Activated naive CD8-positive, alpha-beta T cell treated with anti-CD3 and anti-CD28 coated beads for 36 hours (primary cell): ENCODE measurements around the gene MAD1L1. TPM values are rescaled to one million over a fixed set of nuclear protein-coding genes. Genes with fewer than 3 reads are reported as not detected.
"Not testable (repeated sequence)": the region's sequence is repeated elsewhere in the genome, so short reads cannot be mapped to it uniquely, and the experiment has no call there.

ENCODE experiments used
- DNase-seq: peaks from one replicate; pipeline ENCODE4 v3.0.0; 2021
- H3K27ac Mint-ChIP-seq: one replicate; pipeline ENCODE4 v1.8.0; 2022; ENCODE audit warnings: mild to moderate bottlenecking, moderate library complexity, mixed read lengths
- H3K27me3 Mint-ChIP-seq: one replicate; pipeline ENCODE4 v1.8.0; 2022; ENCODE audit warnings: mild to moderate bottlenecking, mixed read lengths
- H3K36me3 Mint-ChIP-seq: one replicate; pipeline ENCODE4 v1.8.0; 2021; ENCODE audit warnings: mild to moderate bottlenecking, mixed read lengths
- H3K4me1 Mint-ChIP-seq: one replicate; pipeline ENCODE4 v1.8.0; 2021; ENCODE audit warnings: mixed read lengths
- H3K4me3 Mint-ChIP-seq: one replicate; pipeline ENCODE4 v1.8.0; 2022; ENCODE audit warnings: mild to moderate bottlenecking, moderate library complexity, mixed read lengths
- H3K9me3 Mint-ChIP-seq: one replicate; pipeline ENCODE4 v1.8.0; 2022; ENCODE audit warnings: mixed read lengths
- total RNA-seq, 2 experiments: library from RNA; stranded (reverse); gene quantifications; one replicate each; pipeline ENCODE4 v1.2.3, GENCODE V29; 2021

The MAD1L1 gene
- total RNA-seq, 2 experiments from 2014 or later: 36.5 to 37.8 TPM

- no peaks in the 10 kb centered on the region for H3K27me3 Mint-ChIP-seq
- no peak overlapping the region for H3K27ac Mint-ChIP-seq
- H3K9me3 Mint-ChIP-seq: peaks cover 4% of the 10 kb centered on the region
- peaks cover 8% of the 10 kb centered on the region for H3K36me3 Mint-ChIP-seq
- DNase-seq: no peak
- H3K4me3 Mint-ChIP-seq: no peak overlapping the region
- H3K4me1 Mint-ChIP-seq: peaks cover 2% of the 10 kb centered on the region
Measured at GRCh38 chr7:1865571-1866255, 367.0 kb downstream of the MAD1L1 start.

- H3K27ac Mint-ChIP-seq: no peak overlapping the region
- H3K9me3 Mint-ChIP-seq: no peaks in the 10 kb centered on the region
- DNase-seq: no peak
- peaks cover 2% of the 10 kb centered on the region for H3K4me1 Mint-ChIP-seq
- H3K27me3 Mint-ChIP-seq: no peaks in the 10 kb centered on the region
- H3K36me3 Mint-ChIP-seq: peaks cover 3% of the 10 kb centered on the region
- H3K4me3 Mint-ChIP-seq: no peak overlapping the region
Measured at GRCh38 chr7:1865000-1865555, 367.7 kb downstream of the MAD1L1 start.

- Mint-ChIP-seq H3K27me3 (no peaks in the 10 kb centered on the region), H3K4me3 (no peak overlapping the region), H3K9me3 (no peaks in the 10 kb centered on the region), H3K36me3 (no peaks in the 10 kb centered on the region), H3K27ac (no peak overlapping the region), H3K4me1 (peaks cover 2% of the 10 kb centered on the region)
- DNase-seq: no peak
Measured at GRCh38 chr7:1864161-1864940, 368.4 kb downstream of the MAD1L1 start.

- Mint-ChIP-seq H3K36me3 (no peaks in the 10 kb centered on the region), H3K4me1 (peaks cover 2% of the 10 kb centered on the region), H3K9me3 (no peaks in the 10 kb centered on the region), H3K27ac (no peak overlapping the region), H3K4me3 (no peak overlapping the region), H3K27me3 (no peaks in the 10 kb centered on the region)
- no peak for DNase-seq
Measured at GRCh38 chr7:1863091-1863900, 369.4 kb downstream of the MAD1L1 start.

GRCh38 chr7:1862560-1862959, 370.2 kb downstream of the MAD1L1 start:
- H3K9me3 Mint-ChIP-seq: no peaks in the 10 kb centered on the region
- H3K27me3 Mint-ChIP-seq: no peaks in the 10 kb centered on the region
- no peak for DNase-seq
- no peak overlapping the region for H3K4me3 Mint-ChIP-seq
- no peak overlapping the region for H3K27ac Mint-ChIP-seq
- peaks cover 2% of the 10 kb centered on the region for H3K4me1 Mint-ChIP-seq
- H3K36me3 Mint-ChIP-seq: no peaks in the 10 kb centered on the region

- H3K36me3 Mint-ChIP-seq: no peaks in the 10 kb centered on the region
- H3K27me3 Mint-ChIP-seq: no peaks in the 10 kb centered on the region
- no peak overlapping the region for H3K27ac Mint-ChIP-seq
- no peak overlapping the region for H3K4me3 Mint-ChIP-seq
- DNase-seq: no peak
- H3K4me1 Mint-ChIP-seq: peaks cover 2% of the 10 kb centered on the region
- H3K9me3 Mint-ChIP-seq: no peaks in the 10 kb centered on the region
Measured at GRCh38 chr7:1861799-1862458, 370.8 kb downstream of the MAD1L1 start.

- not testable (repeated sequence) for H3K27me3 Mint-ChIP-seq, H3K4me1 Mint-ChIP-seq, H3K27ac Mint-ChIP-seq, H3K4me3 Mint-ChIP-seq, DNase-seq, H3K9me3 Mint-ChIP-seq, H3K36me3 Mint-ChIP-seq
Measured at GRCh38 chr7:1860881-1861798, 371.6 kb downstream of the MAD1L1 start.

- peaks cover 17% of the 10 kb centered on the region for H3K4me1 Mint-ChIP-seq
Measured at GRCh38 chr7:1859266-1860035, 373.3 kb downstream of the MAD1L1 start.

GRCh38 chr7:1858435-1859265, 374.1 kb downstream of the MAD1L1 start:
- H3K4me1 Mint-ChIP-seq: peaks cover 17% of the 10 kb centered on the region
- H3K4me3 Mint-ChIP-seq: no peak overlapping the region
- DNase-seq: no peak
- no peaks in the 10 kb centered on the region for H3K9me3 Mint-ChIP-seq
- H3K36me3 Mint-ChIP-seq: no peaks in the 10 kb centered on the region
- no peaks in the 10 kb centered on the region for H3K27me3 Mint-ChIP-seq
- no peak overlapping the region for H3K27ac Mint-ChIP-seq

More at GRCh38 chr7:1859266-1860035, 373.3 kb downstream of the MAD1L1 start:
- H3K36me3 Mint-ChIP-seq: no peaks in the 10 kb centered on the region
- no peak for DNase-seq
- H3K27ac Mint-ChIP-seq: no peak overlapping the region
- no peaks in the 10 kb centered on the region for H3K27me3 Mint-ChIP-seq
- H3K9me3 Mint-ChIP-seq: no peaks in the 10 kb centered on the region
- H3K4me3 Mint-ChIP-seq: no peak overlapping the region

- Mint-ChIP-seq H3K27me3 (no peaks in the 10 kb centered on the region), H3K9me3 (no peaks in the 10 kb centered on the region), H3K36me3 (no peaks in the 10 kb centered on the region), H3K27ac (no peak overlapping the region), H3K4me1 (peaks cover 17% of the 10 kb centered on the region), H3K4me3 (no peak overlapping the region)
- DNase-seq: no peak
Measured at GRCh38 chr7:1857487-1858421, 375.0 kb downstream of the MAD1L1 start.

- Mint-ChIP-seq H3K4me1 (peaks cover 15% of the 10 kb centered on the region), H3K27ac (no peak overlapping the region), H3K9me3 (no peaks in the 10 kb centered on the region), H3K4me3 (no peak overlapping the region), H3K27me3 (no peaks in the 10 kb centered on the region), H3K36me3 (no peaks in the 10 kb centered on the region)
- DNase-seq: no peak
Measured at GRCh38 chr7:1856888-1857441, 375.8 kb downstream of the MAD1L1 start.
